ENCODE measurements around the gene NMNAT2. TPM values are rescaled to one million over a fixed set of nuclear protein-coding genes. Genes with fewer than 3 reads are reported as not detected.

The NMNAT2 gene
- total and polyA plus RNA-seq, 2 of the 4 experiments (the other 2 are of a cell fraction) = 0.36 to 2.4 TPM

DNA sequence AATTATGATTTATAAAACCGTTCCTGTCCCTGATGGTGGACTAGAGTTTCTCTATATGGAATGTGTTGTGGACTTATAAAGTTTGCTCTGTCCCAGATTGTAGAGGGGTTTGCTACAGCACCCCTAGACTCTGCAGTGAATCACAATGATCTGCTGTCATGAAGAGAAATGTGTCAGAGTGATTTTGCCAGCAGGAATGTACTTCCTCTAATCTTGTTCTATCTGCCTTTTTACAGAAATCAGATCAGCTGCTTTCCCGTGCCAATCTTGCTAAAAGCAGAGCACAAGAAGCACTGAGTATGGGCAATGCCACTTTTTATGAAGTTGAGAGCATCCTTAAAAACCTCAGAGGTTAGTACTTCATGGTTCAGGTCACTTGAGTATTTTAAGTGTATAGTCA is 180.1 kb downstream of the NMNAT2 start:
- Histone ChIP-seq H2AK9ac (replicated peaks; ENCODE audit: low read depth, low read length, poor library complexity) (no peak overlapping the region), H2AK5ac (ENCODE audit: low read depth, low read length) (peak overlapping the region; percentile 36; the same call in 1 of the 2 replicates), H3K14ac (replicated peaks; ENCODE audit: low read depth, low read length) (peak overlapping the region; percentile 11; the same call in 1 of the 2 replicates), H3K9ac (ENCODE audit: low read depth, low read length) (no peak overlapping the region), H3K27me3 (ENCODE audit: control insufficient read depth, insufficient read depth, low read length) (no peaks in the 10 kb centered on the region), H3K27ac (ENCODE audit: insufficient read depth, low read length) (no peak overlapping the region), H3K79me1 (ENCODE audit: low read depth in 1 of 2, low read length in 2 of 2) (no peaks in the 10 kb centered on the region; a peak in 1 of 4 replicates), H3K4ac (ENCODE audit: low read depth, low read length) (peak overlapping the region; percentile 57; the same call in 1 of the 2 replicates), H4K8ac (ENCODE audit: low read depth in 2 of 2, low read length in 2 of 2) (peak overlapping the region; percentile 9 to 63; a peak in 1 of 4 replicates), H3K4me3 (ENCODE audit: insufficient read depth, low read depth, low read length) (no peak overlapping the region), H3K56ac (ENCODE audit: extremely low read depth, insufficient read depth, low read length) (no peak overlapping the region), H2BK5ac (ENCODE audit: low read depth, low read length, poor library complexity, severe bottlenecking) (peak overlapping the region; percentile 35), H2BK20ac (ENCODE audit: low read depth, low read length) (peak overlapping the region; percentile 68; the same call in 1 of the 2 replicates), H3K9me1 (ENCODE audit: insufficient read depth, low read length) (peaks cover 13% of the 10 kb centered on the region), H3K23ac (ENCODE audit: low read depth, low read length) (no peak overlapping the region), H3K18ac (ENCODE audit: low read depth, low read length) (peak overlapping the region; percentile 60; the same call in 1 of the 2 replicates), H3K4me1 (ENCODE audit: control insufficient read depth, insufficient read depth, low read length) (peaks cover 13% of the 10 kb centered on the region), H2BK120ac (ENCODE audit: low read depth, low read length) (peak overlapping the region; percentile 66; the same call in 1 of the 2 replicates), H2AFZ (replicated peaks; ENCODE audit: low read length, poor library complexity) (no peak overlapping the region), H4K91ac (ENCODE audit: insufficient read depth, low read depth, low read length) (no peak overlapping the region), H3K36me3 (ENCODE audit: control insufficient read depth, insufficient read depth, low read length) (no peaks in the 10 kb centered on the region), H3K4me2 (ENCODE audit: low read depth, low read length) (no peak overlapping the region), H4K5ac (ENCODE audit: low read depth, low read length) (no peak overlapping the region; the same call in 1 of the 2 replicates), H2BK15ac (ENCODE audit: low read depth, low read length) (0 out of 3 replicates have a peak overlapping the region, but pooled peaks have one; percentile 78), H3K9me3 (ENCODE audit: control insufficient read depth, insufficient read depth, low read length) (no peaks in the 10 kb centered on the region), H4K20me1 (ENCODE audit: insufficient read depth, low read length) (no peaks in the 10 kb centered on the region)
- DNase-seq (peak; percentile 69), ATAC-seq (ENCODE audit: low read depth) (no peak; the same call in 1 of the 2 replicates)
- CTCF ChIA-PET = interaction anchor here (1.2 to 1.3 kb wide), 2 partner anchors 10 to 275 kb away, joined by 3 read pairs; no protein-coding TSS in a partner anchor
- in situ Hi-C loops (cut with MboI; ENCODE audit: low sequenced_read_pairs) (loop anchor here (10.0 to 25.0 kb wide), 2 partner anchors 213 to 276 kb away; partner anchors contain the start of genes LAMC1 and SHCBP1L), dilution Hi-C loops (cut with HindIII; ENCODE audit: low sequenced_read_pairs, unreplicated experiment) (no loop called here), intact Hi-C loops (cut with micrococcal nuclease) (loop anchor here (5.0 kb wide), 1 partner anchor 96 kb away; no protein-coding TSS in a partner anchor)
- TF ChIP-seq FOS (IDR thresholded peaks at IDR 0.05; ENCODE audit: low read depth, low read length) (no peak), MAFK (IDR thresholded peaks at IDR 0.05; ENCODE audit: low read depth, low read length) (no peak), NFE2L2 (IDR thresholded peaks at IDR 0.05; ENCODE audit: low read depth, low read length) (no peak), CEBPB (IDR thresholded peaks at IDR 0.05; ENCODE audit: low read depth, low read length) (no peak), MXI1 (IDR thresholded peaks at IDR 0.05; ENCODE audit: borderline replicate concordance, low read depth, low read length) (no peak), MAZ (IDR thresholded peaks at IDR 0.05; ENCODE audit: borderline replicate concordance, low read depth, low read length) (no peak), POLR2A (IDR thresholded peaks at IDR 0.05; ENCODE audit: low read depth, low read length) (no peak), CHD1 (IDR thresholded peaks at IDR 0.05; ENCODE audit: low read depth, low read length) (no peak), RCOR1 (IDR thresholded peaks at IDR 0.05; ENCODE audit: insufficient replicate concordance, low read length) (no peak), BHLHE40 (IDR thresholded peaks at IDR 0.05; ENCODE audit: low read depth, low read length) (no peak), SMC3 (IDR thresholded peaks at IDR 0.05; ENCODE audit: low read depth, low read length) (no peak), RAD21 (IDR thresholded peaks at IDR 0.05; ENCODE audit: low read length) (no peak), RFX5 (IDR thresholded peaks at IDR 0.05; ENCODE audit: low read depth, low read length) (no peak), USF2 (IDR thresholded peaks at IDR 0.05; ENCODE audit: low read depth, low read length) (no peak), ELK1 (IDR thresholded peaks at IDR 0.05; ENCODE audit: borderline replicate concordance, low read depth, low read length) (no peak)
- TF ChIP-seq, protein P1, sequence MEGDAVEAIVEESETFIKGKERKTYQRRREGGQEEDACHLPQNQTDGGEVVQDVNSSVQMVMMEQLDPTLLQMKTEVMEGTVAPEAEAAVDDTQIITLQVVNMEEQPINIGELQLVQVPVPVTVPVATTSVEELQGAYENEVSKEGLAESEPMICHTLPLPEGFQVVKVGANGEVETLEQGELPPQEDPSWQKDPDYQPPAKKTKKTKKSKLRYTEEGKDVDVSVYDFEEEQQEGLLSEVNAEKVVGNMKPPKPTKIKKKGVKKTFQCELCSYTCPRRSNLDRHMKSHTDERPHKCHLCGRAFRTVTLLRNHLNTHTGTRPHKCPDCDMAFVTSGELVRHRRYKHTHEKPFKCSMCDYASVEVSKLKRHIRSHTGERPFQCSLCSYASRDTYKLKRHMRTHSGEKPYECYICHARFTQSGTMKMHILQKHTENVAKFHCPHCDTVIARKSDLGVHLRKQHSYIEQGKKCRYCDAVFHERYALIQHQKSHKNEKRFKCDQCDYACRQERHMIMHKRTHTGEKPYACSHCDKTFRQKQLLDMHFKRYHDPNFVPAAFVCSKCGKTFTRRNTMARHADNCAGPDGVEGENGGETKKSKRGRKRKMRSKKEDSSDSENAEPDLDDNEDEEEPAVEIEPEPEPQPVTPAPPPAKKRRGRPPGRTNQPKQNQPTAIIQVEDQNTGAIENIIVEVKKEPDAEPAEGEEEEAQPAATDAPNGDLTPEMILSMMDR (conservative IDR thresholded peaks at IDR 0.05; ENCODE audit: low read depth, low read length) = no peak
- BruUV-seq (replicated peaks) = no TSS peak
- WGBS, 2 experiments (ENCODE audit: extremely low coverage in 2 of 2, insufficient read length in 1 of 2) = 80% methylated on average over 1 of the region's 2 CpGs; no CpG with 5 or more reads in 1 of the 2 experiments
- POLR2A ChIA-PET (ENCODE audit: unreplicated experiment) = no interaction called here

Data from IMR-90 (cell line).